ENCODE results near the gene SF3B3. TPM values are rescaled to one million over a fixed set of nuclear protein-coding genes. Genes with fewer than 3 reads are reported as not detected.

SF3B3 gene
- total and polyA plus RNA-seq, 4 donors: 73.7 to 242 (median 101) TPM

GRCh38 chr16:70611224-70611598 lies 87.6 kb downstream of the SF3B3 start:
- no peak for TF ChIP-seq CTCF (IDR thresholded peaks at IDR 0.05; ENCODE audit: control extremely low read depth, extremely low read depth)
- H3K27me3 ChIP-seq (ENCODE audit: control insufficient read depth in 3 of 3, insufficient read depth in 3 of 3, low read length in 2 of 3): no peaks in the 10 kb centered on the region
- no peaks in the 10 kb centered on the region for H3K36me3 ChIP-seq (ENCODE audit: control insufficient read depth in 4 of 4, insufficient read depth in 4 of 4, low read length in 4 of 4)
- H3K27ac ChIP-seq (ENCODE audit: low read depth in 1 of 2, low read length in 1 of 2): no peak overlapping the region
- 83 to 92% methylated on average over 5 of the region's 5 CpGs for WGBS, 2 donors
- H3K4me3 ChIP-seq: no peak overlapping the region
- H3K9ac ChIP-seq (ENCODE audit: insufficient read depth in 1 of 2, low read length in 2 of 2): no peak overlapping the region
- no peaks in the 10 kb centered on the region for H3K9me3 ChIP-seq (ENCODE audit: control insufficient read depth in 4 of 4, insufficient read depth in 3 of 4, low read length in 3 of 4)
- ATAC-seq (ENCODE audit: insufficient read depth, low FRiP score): no peak
- no peak for DNase-seq
- no peaks in the 10 kb centered on the region for H3K4me1 ChIP-seq (ENCODE audit: control insufficient read depth in 5 of 5, insufficient read depth in 5 of 5, low read length in 5 of 5)

GRCh38 chr16:70611785-70612303 lies 88.2 kb downstream of the SF3B3 start:
- no peaks in the 10 kb centered on the region for H3K27me3 ChIP-seq (ENCODE audit: control insufficient read depth in 3 of 3, insufficient read depth in 3 of 3, low read length in 2 of 3)
- no peak for ATAC-seq (ENCODE audit: insufficient read depth, low FRiP score)
- H3K4me1 ChIP-seq (ENCODE audit: control insufficient read depth in 5 of 5, insufficient read depth in 5 of 5, low read length in 5 of 5): no peaks in the 10 kb centered on the region
- TF ChIP-seq CTCF (IDR thresholded peaks at IDR 0.05; ENCODE audit: control extremely low read depth, extremely low read depth): no peak
- 83 to 92% methylated on average over 4 of the region's 4 CpGs for WGBS, 2 donors
- H3K9ac ChIP-seq (ENCODE audit: insufficient read depth in 1 of 2, low read length in 2 of 2): no peak overlapping the region
- no peaks in the 10 kb centered on the region for H3K9me3 ChIP-seq (ENCODE audit: control insufficient read depth in 4 of 4, insufficient read depth in 3 of 4, low read length in 3 of 4)
- DNase-seq: no peak
- no peak overlapping the region for H3K27ac ChIP-seq (ENCODE audit: low read depth in 1 of 2, low read length in 1 of 2)
- no peaks in the 10 kb centered on the region for H3K36me3 ChIP-seq (ENCODE audit: control insufficient read depth in 4 of 4, insufficient read depth in 4 of 4, low read length in 4 of 4)
- H3K4me3 ChIP-seq: no peak overlapping the region

- H3K4me1 ChIP-seq (ENCODE audit: control insufficient read depth in 5 of 5, insufficient read depth in 5 of 5, low read length in 5 of 5): no peaks in the 10 kb centered on the region
- no peaks in the 10 kb centered on the region for H3K36me3 ChIP-seq (ENCODE audit: control insufficient read depth in 4 of 4, insufficient read depth in 4 of 4, low read length in 4 of 4)
- ATAC-seq (ENCODE audit: insufficient read depth, low FRiP score) (no peak), DNase-seq (no peak)
- H3K9me3 ChIP-seq (ENCODE audit: control insufficient read depth in 4 of 4, insufficient read depth in 3 of 4, low read length in 3 of 4): no peaks in the 10 kb centered on the region
- H3K9ac ChIP-seq (ENCODE audit: insufficient read depth in 1 of 2, low read length in 2 of 2): no peak overlapping the region
- H3K4me3 ChIP-seq: no peak overlapping the region
- no peaks in the 10 kb centered on the region for H3K27me3 ChIP-seq (ENCODE audit: control insufficient read depth in 3 of 3, insufficient read depth in 3 of 3, low read length in 2 of 3)
- no peak for TF ChIP-seq CTCF (IDR thresholded peaks at IDR 0.05; ENCODE audit: control extremely low read depth, extremely low read depth)
- WGBS, 2 donors: 55 to 79% methylated on average over 8 of the region's 8 CpGs
- H3K27ac ChIP-seq (ENCODE audit: low read depth in 1 of 2, low read length in 1 of 2): no peak overlapping the region
Measured at GRCh38 chr16:70612931-70613330, 89.3 kb downstream of the SF3B3 start.
